OCI-LY7 (cell line): ENCODE data around the gene CCL27. TPM values are rescaled to one million over a fixed set of nuclear protein-coding genes. Genes with fewer than 3 reads are reported as not detected.
"Not testable (repeated sequence)": the region's sequence is repeated elsewhere in the genome, so short reads cannot be mapped to it uniquely, and the experiment has no call there.

Source experiments
- BruUV-seq: library from RNA; stranded (reverse); fragments of 400-500 nt; replicated peaks from 2 replicates; lab custom pipeline; 2021; lab: Mats Ljungman, UMichigan
- CTCF ChIA-PET: fragments of 300-600 bp; sonication (Branson Sonifier 250); formaldehyde crosslinking; loops from one replicate; lab custom pipeline; 2022; ENCODE audit warnings: antibody characterized with exemption; ENCODE audit not compliant: unreplicated experiment; lab: Charles Lee
- POLR2A ChIA-PET: fragments of 300-600 bp; sonication (Branson Sonifier 250); formaldehyde crosslinking; loops from one replicate; lab custom pipeline; 2022; ENCODE audit warnings: antibody characterized with exemption; lab: Charles Lee
- DNase-seq: peaks from one replicate; pipeline ENCODE4 v3.0.0-alpha.2; 2015; ENCODE audit warnings: low spot score
- H2AFZ ChIP-seq: fragments of 200-600 bp; sonication (generic), shearing (Covaris generic); 2 replicates; pipeline ENCODE4 v1.6.1; 2014; ENCODE audit warnings: mild to moderate bottlenecking, antibody characterized with exemption, low read length, moderate library complexity
- H3K27ac ChIP-seq: fragments of 200-600 bp; sonication (generic); 2 replicates; pipeline ENCODE4 v1.5.1; 2014; ENCODE audit warnings: mixed run types, low read depth, mild to moderate bottlenecking, moderate library complexity, low read length, inconsistent platforms; ENCODE audit not compliant: poor library complexity, severe bottlenecking
- H3K36me3 ChIP-seq: fragments of 200-600 bp; sonication (generic); 2 replicates; pipeline ENCODE4 v1.6.1; 2014; ENCODE audit warnings: mild to moderate bottlenecking, antibody characterized with exemption, low read length, moderate library complexity, mixed read lengths; ENCODE audit not compliant: insufficient read depth
- H3K4me1 ChIP-seq: fragments of 200-600 bp; sonication (generic); 2 replicates; pipeline ENCODE4 v1.5.1; 2014; ENCODE audit warnings: mild to moderate bottlenecking, low read length; ENCODE audit not compliant: insufficient read depth, poor library complexity, severe bottlenecking
- H3K4me2 ChIP-seq: fragments of 200-600 bp; sonication (generic); 2 replicates; pipeline ENCODE4 v1.6.1; 2014; ENCODE audit warnings: mild to moderate bottlenecking, low read length
- H3K4me3 ChIP-seq: fragments of 200-600 bp; sonication (generic); 2 replicates; pipeline ENCODE4 v1.5.1; 2014; ENCODE audit warnings: mild to moderate bottlenecking, low read depth, low read length; ENCODE audit not compliant: poor library complexity, severe bottlenecking
- H3K79me2 ChIP-seq: fragments of 200-600 bp; sonication (generic); 2 replicates; pipeline ENCODE4 v1.6.1; 2016; ENCODE audit warnings: low read depth, mild to moderate bottlenecking, low read length, moderate library complexity, mixed read lengths; ENCODE audit not compliant: insufficient read depth
- H3K9me2 ChIP-seq: fragments of 200-600 bp; sonication (generic); 2 replicates; pipeline ENCODE4 v1.6.1; 2016; ENCODE audit warnings: mild to moderate bottlenecking, low read length, mixed read lengths; ENCODE audit not compliant: insufficient read depth
- H3K9me3 ChIP-seq: fragments of 200-600 bp; sonication (generic); 2 replicates; pipeline ENCODE4 v1.6.1; 2014; ENCODE audit warnings: mild to moderate bottlenecking, mixed run types, low read length, mixed read lengths
- H4K20me1 ChIP-seq: fragments of 200-600 bp; sonication (generic); 2 replicates; pipeline ENCODE4 v1.6.1; 2014; ENCODE audit warnings: mild to moderate bottlenecking, antibody characterized with exemption, low read length, moderate library complexity, mixed read lengths; ENCODE audit not compliant: insufficient read depth
- EZH2phosphoT487 ChIP-seq: fragments of 200-600 bp; sonication (generic); IDR thresholded peaks from 2 replicates; pipeline ENCODE4 v1.6.1; 2018; ENCODE audit warnings: low read depth, borderline replicate concordance, mild to moderate bottlenecking, mixed run types, antibody characterized with exemption, low read length, moderate library complexity, mixed read lengths
- intact Hi-C: fragments of 100-400 bp; cut with micrococcal nuclease; formaldehyde crosslinking; loops from one replicate; pipeline ENCODE4 v1.10.0; 2022; ENCODE audit not compliant: unreplicated experiment
- total RNA-seq, 2 experiments: library from RNA; depleted of rRNA in 1 of 2; stranded (reverse); fragments of >200 nt in 1 of 2; shearing (Covaris generic) in 1 of 2; gene quantifications; 2 replicates each; pipeline ENCODE4 v1.2.3, GENCODE V29; 2014 to 2022
- TF ChIP-seq, protein P1 (sequence below): fragments of 200-600 bp; sonication (generic); conservative IDR thresholded peaks from 2 replicates; pipeline ENCODE4 v1.5.1; 2014; ENCODE audit warnings: mild to moderate bottlenecking, antibody characterized with exemption, low read length, moderate library complexity, mixed read lengths

CCL27 gene
- total RNA-seq, 2 experiments from 2014 or later = 0.42 TPM; not detected in 1

GRCh38 chr9:34642679-34643078 lies 19.8 kb downstream of the CCL27 start:
- TF ChIP-seq, protein P1, sequence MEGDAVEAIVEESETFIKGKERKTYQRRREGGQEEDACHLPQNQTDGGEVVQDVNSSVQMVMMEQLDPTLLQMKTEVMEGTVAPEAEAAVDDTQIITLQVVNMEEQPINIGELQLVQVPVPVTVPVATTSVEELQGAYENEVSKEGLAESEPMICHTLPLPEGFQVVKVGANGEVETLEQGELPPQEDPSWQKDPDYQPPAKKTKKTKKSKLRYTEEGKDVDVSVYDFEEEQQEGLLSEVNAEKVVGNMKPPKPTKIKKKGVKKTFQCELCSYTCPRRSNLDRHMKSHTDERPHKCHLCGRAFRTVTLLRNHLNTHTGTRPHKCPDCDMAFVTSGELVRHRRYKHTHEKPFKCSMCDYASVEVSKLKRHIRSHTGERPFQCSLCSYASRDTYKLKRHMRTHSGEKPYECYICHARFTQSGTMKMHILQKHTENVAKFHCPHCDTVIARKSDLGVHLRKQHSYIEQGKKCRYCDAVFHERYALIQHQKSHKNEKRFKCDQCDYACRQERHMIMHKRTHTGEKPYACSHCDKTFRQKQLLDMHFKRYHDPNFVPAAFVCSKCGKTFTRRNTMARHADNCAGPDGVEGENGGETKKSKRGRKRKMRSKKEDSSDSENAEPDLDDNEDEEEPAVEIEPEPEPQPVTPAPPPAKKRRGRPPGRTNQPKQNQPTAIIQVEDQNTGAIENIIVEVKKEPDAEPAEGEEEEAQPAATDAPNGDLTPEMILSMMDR = no peak
- no peak for TF ChIP-seq EZH2phosphoT487
- no peaks in the 10 kb centered on the region for H3K9me2 ChIP-seq

DNA sequence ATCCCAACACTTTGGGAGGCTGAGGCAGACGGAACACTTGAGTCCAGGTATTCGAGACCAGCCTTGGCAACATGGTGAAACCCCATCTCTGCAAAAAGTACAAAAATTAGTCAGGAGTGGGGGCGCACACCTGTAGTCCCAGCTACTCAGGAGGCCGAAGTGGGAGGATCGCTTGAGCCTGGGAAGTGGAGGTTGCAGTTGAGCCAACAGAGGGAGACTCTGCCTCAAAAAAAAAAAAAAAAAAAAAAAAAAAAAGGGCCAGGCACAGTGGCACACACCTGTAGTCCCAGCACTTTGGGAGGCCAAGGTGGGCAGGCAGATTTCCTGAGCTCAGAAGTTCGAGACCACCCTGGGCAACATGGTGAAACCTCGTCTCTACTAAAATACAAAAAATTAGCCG lies 23.1 kb downstream of the CCL27 start:
- H3K9me3 ChIP-seq, H2AFZ ChIP-seq, DNase-seq, H4K20me1 ChIP-seq, intact Hi-C loops, H3K4me3 ChIP-seq, BruUV-seq, H3K9me2 ChIP-seq, H3K27ac ChIP-seq, H3K4me2 ChIP-seq: not testable (repeated sequence)
- ChIA-PET POLR2A (interaction anchor here (0.6 to 7.3 kb wide), 4 partner anchors 8 to 39 kb away, joined by 3 to 66 read pairs (median 23); partner anchors contain the start of genes DCTN3 and GALT), CTCF (interaction anchor here (4.5 kb wide), 1 partner anchor 8 kb away, joined by 35 read pairs; the partner anchor contains the start of gene GALT)
- peaks cover 17% of the 10 kb centered on the region; the same call in 1 of the 2 replicates for H3K36me3 ChIP-seq
- H3K79me2 ChIP-seq = peaks cover 20% of the 10 kb centered on the region
- H3K4me1 ChIP-seq = peaks cover 24% of the 10 kb centered on the region

More at GRCh38 chr9:34642679-34643078, 19.8 kb downstream of the CCL27 start:
- Histone ChIP-seq H3K27ac (no peak overlapping the region), H3K4me1 (peaks cover 26% of the 10 kb centered on the region), H3K4me3 (no peak overlapping the region), H3K36me3 (no peaks in the 10 kb centered on the region), H3K9me3 (no peaks in the 10 kb centered on the region), H2AFZ (no peak overlapping the region), H4K20me1 (no peaks in the 10 kb centered on the region), H3K79me2 (peaks cover 6% of the 10 kb centered on the region; the same call in 1 of the 2 replicates), H3K4me2 (no peak overlapping the region)
- ChIA-PET CTCF (no interaction called here), POLR2A (interaction anchor here (0.5 to 1.0 kb wide), 4 partner anchors 8 to 1473 kb away, joined by 3 to 4 read pairs (median 3); partner anchors contain the start of gene DCTN3)
- no TSS peak for BruUV-seq
- no peak for DNase-seq
- intact Hi-C loops = no loop called here

DNA sequence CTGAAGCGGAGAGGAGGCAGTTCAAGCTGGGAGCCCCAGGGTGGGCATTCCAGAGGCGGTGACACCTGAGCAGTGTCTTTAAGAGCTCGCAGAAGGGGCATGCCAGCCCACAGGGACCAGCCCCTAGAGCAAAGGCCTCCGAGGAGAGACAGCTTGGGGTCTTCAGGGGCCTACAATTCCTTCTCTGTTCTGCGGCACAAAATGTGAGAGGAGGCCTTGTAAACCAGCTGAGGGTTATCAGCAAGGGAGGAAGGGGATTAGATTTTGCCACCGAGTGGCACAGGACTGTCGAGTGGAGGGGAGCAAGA lies 24.4 kb downstream of the CCL27 start:
- peak overlapping the region; percentile 48 for H3K27ac ChIP-seq
- no peaks in the 10 kb centered on the region for H3K9me2 ChIP-seq
- no peak for TF ChIP-seq EZH2phosphoT487
- TF ChIP-seq, protein P1 = no peak
- H2AFZ ChIP-seq = peak overlapping the region; percentile 86
- peaks cover 20% of the 10 kb centered on the region for H3K79me2 ChIP-seq
- no peaks in the 10 kb centered on the region for H4K20me1 ChIP-seq
- H3K4me1 ChIP-seq = peaks cover 24% of the 10 kb centered on the region
- H3K9me3 ChIP-seq = no peaks in the 10 kb centered on the region
- intact Hi-C loops = loop anchor here (1.0 kb wide), 1 partner anchor 8 kb away; the partner anchor contains the start of gene GALT
- H3K4me3 ChIP-seq = peak overlapping the region; percentile 86
- BruUV-seq = no TSS peak
- ChIA-PET CTCF (interaction anchor here (0.9 to 4.5 kb wide), 3 partner anchors 9 to 27 kb away, joined by 4 to 35 read pairs (median 4); partner anchors contain the start of genes DCTN3 and GALT), POLR2A (interaction anchor here (0.6 to 7.3 kb wide), 10 partner anchors 9 to 516 kb away, joined by 3 to 66 read pairs (median 4); partner anchors contain the start of genes DCTN3, GALT and RPP25L)
- peak overlapping the region; percentile 92 for H3K4me2 ChIP-seq
- no peak for DNase-seq
- peaks cover 21% of the 10 kb centered on the region; the same call in 1 of the 2 replicates for H3K36me3 ChIP-seq
